HG03565 (cell line): Measurements from ENCODE around the gene TMC3.

ENCODE experiments used
- ATAC-seq: cut with Tn5 transposase; IDR thresholded peaks from one replicate; pipeline ENCODE4 v1.9.1; 2021; ENCODE audit warnings: mild to moderate bottlenecking, moderate library complexity; ENCODE audit not compliant: unreplicated experiment

The TMC3 gene

DNA sequence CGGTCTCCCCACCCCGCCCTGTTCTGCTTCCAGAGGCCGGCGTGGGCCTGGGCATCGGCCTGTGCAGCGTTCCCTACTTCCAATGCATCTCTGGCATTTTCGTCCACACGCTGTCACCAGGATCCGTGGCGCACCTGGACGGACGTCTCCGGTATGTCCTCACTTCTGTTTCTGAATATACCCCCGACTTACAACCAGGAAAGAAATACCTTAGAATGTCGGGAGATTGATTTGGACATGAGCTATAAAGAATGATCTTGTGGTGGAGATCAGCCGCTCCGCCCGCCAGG, 91.5 kb downstream of the TMC3 start:
- no peak for ATAC-seq

DNA sequence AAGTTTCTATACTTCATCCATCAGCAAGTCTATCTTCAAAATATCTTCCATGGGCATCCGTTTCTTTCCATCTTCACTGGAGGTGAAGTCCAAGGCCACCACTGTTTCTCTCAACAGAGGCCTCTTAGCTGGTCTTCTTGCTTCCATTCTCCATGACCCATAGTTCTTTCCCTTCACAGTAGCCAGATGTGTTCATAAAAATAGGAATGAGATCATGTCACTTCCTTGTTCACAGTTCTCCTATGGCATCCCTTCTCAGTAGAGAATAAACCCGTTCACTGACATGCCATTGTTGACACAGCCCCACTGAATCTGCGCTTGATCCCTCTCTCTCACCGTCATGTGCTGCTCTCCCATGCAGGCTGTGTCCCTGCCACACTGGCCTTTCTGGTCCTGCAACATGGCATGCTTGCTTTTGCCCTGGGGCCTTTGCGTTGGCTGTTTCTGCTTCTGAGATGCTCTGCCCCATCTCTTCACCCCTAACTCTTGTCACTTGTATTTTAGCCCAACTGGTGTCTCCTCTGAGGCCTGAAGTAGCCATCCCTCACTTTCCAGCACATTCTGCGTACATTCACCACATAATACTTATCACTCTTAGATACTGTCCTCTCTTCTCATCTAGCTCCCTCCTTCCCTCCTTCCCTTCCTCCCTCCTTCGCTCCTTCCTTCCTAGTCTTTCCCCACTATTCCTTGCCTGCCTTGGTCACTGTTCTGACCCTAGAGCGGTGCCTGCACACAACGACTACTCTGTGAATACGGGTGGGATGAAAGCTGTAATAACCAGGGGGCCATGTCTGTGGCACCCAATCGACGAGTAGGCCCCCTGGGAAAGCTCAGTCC, 92.0 kb downstream of the TMC3 start:
- no peak for ATAC-seq

DNA sequence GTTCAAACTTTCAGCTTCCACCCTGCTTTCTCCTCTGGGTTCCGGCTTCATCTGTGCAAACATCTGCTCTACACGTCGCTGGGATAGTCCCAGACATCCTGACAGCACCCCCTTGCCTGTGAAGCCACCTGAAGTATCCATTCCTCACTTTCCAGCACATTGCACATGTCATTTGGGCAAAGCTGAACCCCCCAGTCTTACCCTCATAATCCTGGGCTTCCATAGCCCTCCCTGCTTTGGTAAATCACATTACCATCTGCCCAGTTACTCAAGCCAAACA, 92.6 kb downstream of the TMC3 start:
- ATAC-seq: no peak
